Measurements from ENCODE around the gene HIVEP1. TPM values are rescaled to one million over a fixed set of nuclear protein-coding genes. Genes with fewer than 3 reads are reported as not detected.

Gene HIVEP1
- total RNA-seq, 1 experiment from 2014 or later, result 24.3 TPM

DNA sequence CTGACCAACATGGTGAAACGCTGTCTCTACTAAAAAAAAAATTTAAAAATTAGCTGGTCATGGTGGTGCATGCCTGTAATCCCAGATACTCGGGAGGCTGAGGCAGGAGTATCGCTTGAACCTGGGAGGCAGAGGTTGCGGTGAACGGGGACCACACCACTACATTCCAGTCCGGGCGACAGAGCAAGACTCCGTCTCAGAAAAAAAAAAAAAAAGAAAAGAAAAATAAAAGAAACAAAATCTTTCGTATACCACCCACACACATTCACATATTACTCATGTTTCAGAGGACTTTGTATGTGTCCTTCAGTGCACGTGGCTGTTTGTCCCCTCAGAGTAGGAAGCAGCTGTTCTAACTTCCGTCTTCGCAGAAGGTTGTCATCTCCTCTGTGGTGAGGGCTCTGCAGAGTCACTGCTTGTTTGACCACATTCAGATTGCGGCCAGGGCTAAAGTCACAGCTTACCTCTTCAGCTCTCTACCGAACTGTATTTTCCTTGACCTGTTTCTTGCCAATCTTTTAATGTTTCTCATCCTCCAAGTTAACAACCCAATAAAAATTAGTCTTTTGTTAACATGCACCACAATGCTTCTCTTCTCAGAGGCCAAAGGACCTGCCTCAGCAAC is 36.6 kb upstream of the HIVEP1 start (continued):
- TF ChIP-seq AFF4 (CRISPR knock-in tag; IDR thresholded peaks at IDR 0.05; ENCODE audit: borderline replicate concordance) (no peak), ZNF263 (CRISPR knock-in tag; IDR thresholded peaks at IDR 0.05; ENCODE audit: low read depth) (no peak), TP53 (CRISPR knock-in tag; IDR thresholded peaks at IDR 0.05) (no peak)
- TF ChIP-seq, protein P1, sequence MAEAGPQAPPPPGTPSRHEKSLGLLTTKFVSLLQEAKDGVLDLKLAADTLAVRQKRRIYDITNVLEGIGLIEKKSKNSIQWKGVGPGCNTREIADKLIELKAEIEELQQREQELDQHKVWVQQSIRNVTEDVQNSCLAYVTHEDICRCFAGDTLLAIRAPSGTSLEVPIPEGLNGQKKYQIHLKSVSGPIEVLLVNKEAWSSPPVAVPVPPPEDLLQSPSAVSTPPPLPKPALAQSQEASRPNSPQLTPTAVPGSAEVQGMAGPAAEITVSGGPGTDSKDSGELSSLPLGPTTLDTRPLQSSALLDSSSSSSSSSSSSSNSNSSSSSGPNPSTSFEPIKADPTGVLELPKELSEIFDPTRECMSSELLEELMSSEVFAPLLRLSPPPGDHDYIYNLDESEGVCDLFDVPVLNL (CRISPR knock-in tag; IDR thresholded peaks at IDR 0.05; ENCODE audit: borderline replicate concordance, low read depth), result no peak

DNA sequence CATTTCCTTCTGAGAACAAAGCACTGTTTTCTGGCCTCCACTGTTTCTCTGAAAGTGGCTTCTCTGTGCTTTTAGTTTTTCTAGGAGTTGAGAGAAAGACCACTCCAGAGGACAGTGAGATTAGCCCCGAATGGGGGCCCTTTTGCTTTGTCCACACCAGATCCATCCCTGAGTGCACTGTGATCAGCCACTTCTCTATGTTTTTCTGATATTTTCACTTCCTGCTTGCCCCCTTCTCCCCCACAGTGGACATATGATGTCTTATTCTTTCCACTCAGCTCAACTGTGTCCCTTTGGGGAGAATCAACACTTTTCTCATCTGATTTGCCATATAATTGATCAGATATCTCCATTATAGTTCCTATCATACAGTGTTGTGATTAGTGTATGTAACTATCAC is 35.6 kb upstream of the HIVEP1 start:
- Mint-ChIP-seq H3K27ac (no peak overlapping the region), H3K9me3 (no peaks in the 10 kb centered on the region), H3K4me3 (no peak overlapping the region), H3K36me3 (no peaks in the 10 kb centered on the region), H3K27me3 (ENCODE audit: low read depth) (no peaks in the 10 kb centered on the region), H3K4me1 (peaks cover 28% of the 10 kb centered on the region)
- no peak for DNase-seq (ENCODE audit: low spot score)
- TF ChIP-seq SMAD3 (CRISPR knock-in tag; IDR thresholded peaks at IDR 0.05; ENCODE audit: borderline replicate concordance) (no peak), SMAD4 (CRISPR knock-in tag; IDR thresholded peaks at IDR 0.05) (no peak), ETV6 (CRISPR knock-in tag; IDR thresholded peaks at IDR 0.05) (no peak), ZNF396 (CRISPR knock-in tag; IDR thresholded peaks at IDR 0.05; ENCODE audit: borderline replicate concordance) (no peak), GRHL2 (CRISPR knock-in tag; IDR thresholded peaks at IDR 0.05; ENCODE audit: insufficient replicate concordance, severe bottlenecking) (no peak), ELF4 (CRISPR knock-in tag; IDR thresholded peaks at IDR 0.05; ENCODE audit: low read depth) (no peak), RORB (CRISPR knock-in tag; IDR thresholded peaks at IDR 0.05) (no peak), FOXK1 (CRISPR knock-in tag; IDR thresholded peaks at IDR 0.05) (no peak), ESRRA (CRISPR knock-in tag; IDR thresholded peaks at IDR 0.05; ENCODE audit: borderline replicate concordance) (no peak), NFATC4 (CRISPR knock-in tag; IDR thresholded peaks at IDR 0.05) (no peak)
- POLR2A ChIA-PET, result no interaction called here
- no peak for ATAC-seq
- CTCF ChIA-PET, result no interaction called here

- H3K4me3 Mint-ChIP-seq, result no peak overlapping the region
- DNase-seq (ENCODE audit: low spot score) (no peak), ATAC-seq (no peak)
- peaks cover 24% of the 10 kb centered on the region for H3K4me1 Mint-ChIP-seq
- no peaks in the 10 kb centered on the region for H3K9me3 Mint-ChIP-seq
- ChIA-PET POLR2A (no interaction called here), CTCF (no interaction called here)
- H3K27ac Mint-ChIP-seq, result no peak overlapping the region
- no peaks in the 10 kb centered on the region for H3K27me3 Mint-ChIP-seq (ENCODE audit: low read depth)
- no peaks in the 10 kb centered on the region for H3K36me3 Mint-ChIP-seq
- TF ChIP-seq USF1 (CRISPR knock-in tag; IDR thresholded peaks at IDR 0.05) (no peak), IRF2 (CRISPR knock-in tag; IDR thresholded peaks at IDR 0.05; ENCODE audit: borderline replicate concordance, low read depth) (no peak), NFATC4 (CRISPR knock-in tag; IDR thresholded peaks at IDR 0.05) (no peak), ZBTB43 (CRISPR knock-in tag; IDR thresholded peaks at IDR 0.05) (no peak), SMAD4 (CRISPR knock-in tag; IDR thresholded peaks at IDR 0.05) (no peak), ZNF317 (CRISPR knock-in tag; IDR thresholded peaks at IDR 0.05; ENCODE audit: borderline replicate concordance, low read depth) (no peak)
- TF ChIP-seq, protein P2, sequence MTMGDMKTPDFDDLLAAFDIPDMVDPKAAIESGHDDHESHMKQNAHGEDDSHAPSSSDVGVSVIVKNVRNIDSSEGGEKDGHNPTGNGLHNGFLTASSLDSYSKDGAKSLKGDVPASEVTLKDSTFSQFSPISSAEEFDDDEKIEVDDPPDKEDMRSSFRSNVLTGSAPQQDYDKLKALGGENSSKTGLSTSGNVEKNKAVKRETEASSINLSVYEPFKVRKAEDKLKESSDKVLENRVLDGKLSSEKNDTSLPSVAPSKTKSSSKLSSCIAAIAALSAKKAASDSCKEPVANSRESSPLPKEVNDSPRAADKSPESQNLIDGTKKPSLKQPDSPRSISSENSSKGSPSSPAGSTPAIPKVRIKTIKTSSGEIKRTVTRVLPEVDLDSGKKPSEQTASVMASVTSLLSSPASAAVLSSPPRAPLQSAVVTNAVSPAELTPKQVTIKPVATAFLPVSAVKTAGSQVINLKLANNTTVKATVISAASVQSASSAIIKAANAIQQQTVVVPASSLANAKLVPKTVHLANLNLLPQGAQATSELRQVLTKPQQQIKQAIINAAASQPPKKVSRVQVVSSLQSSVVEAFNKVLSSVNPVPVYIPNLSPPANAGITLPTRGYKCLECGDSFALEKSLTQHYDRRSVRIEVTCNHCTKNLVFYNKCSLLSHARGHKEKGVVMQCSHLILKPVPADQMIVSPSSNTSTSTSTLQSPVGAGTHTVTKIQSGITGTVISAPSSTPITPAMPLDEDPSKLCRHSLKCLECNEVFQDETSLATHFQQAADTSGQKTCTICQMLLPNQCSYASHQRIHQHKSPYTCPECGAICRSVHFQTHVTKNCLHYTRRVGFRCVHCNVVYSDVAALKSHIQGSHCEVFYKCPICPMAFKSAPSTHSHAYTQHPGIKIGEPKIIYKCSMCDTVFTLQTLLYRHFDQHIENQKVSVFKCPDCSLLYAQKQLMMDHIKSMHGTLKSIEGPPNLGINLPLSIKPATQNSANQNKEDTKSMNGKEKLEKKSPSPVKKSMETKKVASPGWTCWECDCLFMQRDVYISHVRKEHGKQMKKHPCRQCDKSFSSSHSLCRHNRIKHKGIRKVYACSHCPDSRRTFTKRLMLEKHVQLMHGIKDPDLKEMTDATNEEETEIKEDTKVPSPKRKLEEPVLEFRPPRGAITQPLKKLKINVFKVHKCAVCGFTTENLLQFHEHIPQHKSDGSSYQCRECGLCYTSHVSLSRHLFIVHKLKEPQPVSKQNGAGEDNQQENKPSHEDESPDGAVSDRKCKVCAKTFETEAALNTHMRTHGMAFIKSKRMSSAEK (CRISPR knock-in tag; IDR thresholded peaks at IDR 0.05; ENCODE audit: borderline replicate concordance), result no peak
- TF ChIP-seq, protein P1 (CRISPR knock-in tag; IDR thresholded peaks at IDR 0.05; ENCODE audit: borderline replicate concordance, low read depth), result no peak
- TF ChIP-seq, protein P3, sequence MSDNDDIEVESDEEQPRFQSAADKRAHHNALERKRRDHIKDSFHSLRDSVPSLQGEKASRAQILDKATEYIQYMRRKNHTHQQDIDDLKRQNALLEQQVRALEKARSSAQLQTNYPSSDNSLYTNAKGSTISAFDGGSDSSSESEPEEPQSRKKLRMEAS (CRISPR knock-in tag; IDR thresholded peaks at IDR 0.05), result no peak
Measured at GRCh38 chr6:11977193-11977592, 34.9 kb upstream of the HIVEP1 start.

Measured in WTC11 (cell line).